Thyroid gland (tissue), 4 donors: ENCODE data around the gene TCF7L1.

ENCODE experiments used
- POLR2A ChIP-seq, 2 donors: fragments of 450-650 bp; IDR thresholded peaks; one replicate each; pipeline ENCODE4 v1.6.1; 2017; ENCODE audit warnings: antibody characterized with exemption in 2 of 2, mild to moderate bottlenecking in 2 of 2, moderate library complexity in 1 of 2
- TF ChIP-seq, protein P1 (sequence below), 6 experiments: fragments of 200-600 bp in 3 of 6; fragments of 450-650 bp in 3 of 6; sonication (generic) in 3 of 6; IDR thresholded peaks; one replicate each; pipeline ENCODE4 v1.5.1; 2016 to 2019; ENCODE audit warnings: antibody characterized with exemption in 6 of 6, mild to moderate bottlenecking in 2 of 6, inconsistent platforms in 1 of 6, moderate library complexity in 1 of 6

DNA sequence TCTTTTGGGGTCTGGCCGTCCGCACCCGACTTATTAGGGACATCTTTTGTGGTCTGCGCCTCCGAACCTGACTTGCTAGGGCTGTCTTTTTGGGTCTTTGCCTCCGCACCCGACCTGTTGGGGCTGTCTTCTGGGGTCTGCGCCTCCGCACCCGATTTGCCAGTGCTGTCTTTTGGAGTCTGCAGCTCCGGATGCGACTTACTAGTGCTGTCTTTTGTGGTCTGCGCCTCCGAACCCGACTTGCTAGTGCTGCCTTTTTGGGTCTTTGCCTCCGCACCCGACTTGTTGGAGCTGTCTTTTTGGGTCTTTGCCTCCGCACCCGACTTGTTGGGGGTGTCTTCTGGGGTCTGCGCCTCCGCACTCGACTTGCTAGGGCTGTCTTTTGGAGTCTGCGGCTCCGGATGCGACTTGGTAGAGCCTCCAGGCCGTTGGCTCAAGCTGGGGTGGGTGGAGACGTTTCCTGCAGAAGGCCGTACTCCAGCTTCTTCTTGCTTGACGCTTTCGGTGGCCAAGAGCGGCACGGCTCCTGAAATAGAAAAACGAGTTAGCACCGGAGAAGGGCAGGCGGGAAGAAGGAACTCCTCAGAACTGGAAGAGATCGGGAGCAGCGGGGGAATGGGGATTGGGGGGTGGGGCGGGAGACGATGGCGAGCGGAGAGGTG lies 194.1 kb downstream of the TCF7L1 start:
- TF ChIP-seq, protein P1, sequence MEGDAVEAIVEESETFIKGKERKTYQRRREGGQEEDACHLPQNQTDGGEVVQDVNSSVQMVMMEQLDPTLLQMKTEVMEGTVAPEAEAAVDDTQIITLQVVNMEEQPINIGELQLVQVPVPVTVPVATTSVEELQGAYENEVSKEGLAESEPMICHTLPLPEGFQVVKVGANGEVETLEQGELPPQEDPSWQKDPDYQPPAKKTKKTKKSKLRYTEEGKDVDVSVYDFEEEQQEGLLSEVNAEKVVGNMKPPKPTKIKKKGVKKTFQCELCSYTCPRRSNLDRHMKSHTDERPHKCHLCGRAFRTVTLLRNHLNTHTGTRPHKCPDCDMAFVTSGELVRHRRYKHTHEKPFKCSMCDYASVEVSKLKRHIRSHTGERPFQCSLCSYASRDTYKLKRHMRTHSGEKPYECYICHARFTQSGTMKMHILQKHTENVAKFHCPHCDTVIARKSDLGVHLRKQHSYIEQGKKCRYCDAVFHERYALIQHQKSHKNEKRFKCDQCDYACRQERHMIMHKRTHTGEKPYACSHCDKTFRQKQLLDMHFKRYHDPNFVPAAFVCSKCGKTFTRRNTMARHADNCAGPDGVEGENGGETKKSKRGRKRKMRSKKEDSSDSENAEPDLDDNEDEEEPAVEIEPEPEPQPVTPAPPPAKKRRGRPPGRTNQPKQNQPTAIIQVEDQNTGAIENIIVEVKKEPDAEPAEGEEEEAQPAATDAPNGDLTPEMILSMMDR (IDR thresholded peaks at IDR 0.05), result no peak
- no peak for TF ChIP-seq POLR2A (IDR thresholded peaks at IDR 0.05)
